ENCODE data around the gene OXA1L.
"Not testable (repeated sequence)": the region's sequence is repeated elsewhere in the genome, so short reads cannot be mapped to it uniquely, and the experiment has no call there.

DNA sequence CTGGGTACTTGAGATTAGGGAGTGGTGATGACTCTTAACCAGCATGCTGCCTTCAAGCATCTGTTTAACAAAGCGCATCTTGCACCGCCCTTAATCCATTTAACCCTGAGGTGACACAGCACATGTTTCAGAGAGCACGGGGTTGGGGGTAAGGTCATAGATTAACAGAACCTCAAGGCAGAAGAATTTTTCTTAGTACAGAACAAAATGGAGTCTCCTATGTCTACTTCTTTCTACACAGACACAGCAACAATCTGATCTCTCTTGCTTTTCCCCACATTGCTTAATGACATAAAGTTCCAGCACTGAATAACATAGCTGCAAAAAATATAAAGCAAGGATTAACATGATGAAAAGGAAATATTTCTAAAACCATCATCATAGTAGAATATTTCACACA, 41.1 kb upstream of the OXA1L start:
- TF ChIP-seq EZH2 (optimal IDR thresholded peaks at IDR 0.05; ENCODE audit: low read depth, low read length); CTCF (IDR thresholded peaks at IDR 0.05; ENCODE audit: low read length): not testable (repeated sequence)

All from MM.1S (cell line).